ENCODE measurements around the gene KIF21A.
A peak's percentile ranks its signal among the peaks of the same experiment; 100 is the strongest.

The KIF21A gene

DNA sequence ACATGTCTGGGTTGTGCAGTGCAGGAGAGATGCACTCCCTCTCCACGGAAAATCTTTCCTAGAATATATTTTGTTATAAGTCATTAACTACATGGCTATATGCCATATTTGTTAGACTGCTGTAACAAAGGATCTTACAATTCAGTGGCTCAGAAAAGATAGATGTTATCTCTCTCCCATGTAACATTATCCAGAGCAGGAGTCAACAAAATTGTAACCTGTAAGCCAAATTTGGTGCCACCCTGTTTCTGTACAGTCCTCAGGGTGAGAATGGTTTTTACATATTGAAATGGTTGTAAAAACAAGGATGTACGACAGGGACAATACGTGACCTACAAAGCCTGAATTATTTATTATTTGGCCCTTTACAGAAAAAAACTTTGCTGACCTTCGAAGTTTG is 155.5 kb downstream of the KIF21A start:
- no peak for DNase-seq

- DNase-seq = no peak
These were observed 164.5 kb downstream of the KIF21A start for GRCh38 chr12:39278426-39278825.

GRCh38 chr12:39277416-39277815 is 165.5 kb downstream of the KIF21A start:
- no peak for DNase-seq

GRCh38 chr12:39275846-39276245 is 167.1 kb downstream of the KIF21A start:
- no peak for DNase-seq

DNA sequence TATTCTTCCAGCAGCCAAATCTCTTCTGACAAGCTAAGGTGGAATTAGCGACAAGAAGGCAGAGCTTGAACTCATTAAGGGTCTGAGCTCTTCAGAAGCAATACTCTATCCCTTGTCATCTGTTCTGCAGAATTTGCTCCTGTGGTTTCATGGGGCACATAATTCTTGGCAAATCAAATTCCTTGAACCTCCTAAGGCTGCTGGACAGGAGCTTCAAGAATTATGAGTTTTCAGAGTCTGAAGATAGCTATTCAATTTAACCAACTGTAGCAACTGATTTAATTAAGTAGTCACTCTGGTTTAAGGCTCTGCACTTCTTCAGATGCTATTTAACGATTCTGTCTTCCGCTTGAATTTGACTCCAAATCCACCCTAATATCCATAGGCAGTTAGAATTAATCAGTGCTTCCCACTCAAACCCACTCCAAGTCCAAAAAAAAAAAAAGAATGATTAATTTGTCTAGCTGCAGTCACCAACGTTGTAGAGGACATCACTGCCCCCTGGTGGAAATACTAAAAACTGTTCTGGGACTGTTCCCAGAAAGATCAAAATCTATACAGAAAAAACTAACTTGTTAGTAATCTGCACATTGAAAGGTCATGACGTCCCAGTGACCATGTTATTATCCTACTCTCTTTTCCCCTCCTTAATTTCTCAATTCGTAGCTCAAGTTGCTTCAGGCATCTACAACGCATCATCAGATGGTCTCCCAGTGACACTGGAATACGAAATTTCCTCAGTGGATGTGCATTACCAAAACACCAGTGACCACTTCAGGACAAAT is 169.9 kb downstream of the KIF21A start:
- DNase-seq = peak in 8 of 51 donors; percentile 2 to 42 (median 16)

DNA sequence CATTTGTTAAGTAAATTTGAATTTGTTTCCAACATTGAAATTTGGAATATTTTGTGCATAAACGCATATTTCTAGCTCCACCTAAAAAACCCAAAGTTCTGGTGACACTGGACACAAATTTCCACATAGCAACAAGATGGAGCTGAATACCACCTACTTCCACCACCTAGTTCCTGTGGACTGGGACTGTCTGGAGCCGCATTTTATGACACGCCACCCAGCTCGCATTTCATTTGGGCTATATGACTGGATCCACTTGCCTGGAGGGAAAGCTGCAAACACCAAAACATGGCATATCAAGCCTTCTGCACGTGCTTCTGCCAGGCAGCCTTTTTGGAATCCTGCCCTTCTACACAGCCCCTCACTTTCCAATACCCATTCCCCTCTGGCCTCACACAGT is 173.4 kb downstream of the KIF21A start:
- no peak for DNase-seq

GRCh38 chr12:39267886-39268285 is 175.0 kb downstream of the KIF21A start:
- DNase-seq = no peak

GRCh38 chr12:39252628-39253027 is 190.3 kb downstream of the KIF21A start:
- DNase-seq = no peak
